HG03432 (cell line): Measurements from ENCODE around the gene TPK1.

Experiments used
- ATAC-seq: cut with Tn5 transposase; IDR thresholded peaks from one replicate; pipeline ENCODE4 v1.9.1; 2021; ENCODE audit warnings: mild to moderate bottlenecking, moderate library complexity; ENCODE audit not compliant: unreplicated experiment

Gene TPK1

DNA sequence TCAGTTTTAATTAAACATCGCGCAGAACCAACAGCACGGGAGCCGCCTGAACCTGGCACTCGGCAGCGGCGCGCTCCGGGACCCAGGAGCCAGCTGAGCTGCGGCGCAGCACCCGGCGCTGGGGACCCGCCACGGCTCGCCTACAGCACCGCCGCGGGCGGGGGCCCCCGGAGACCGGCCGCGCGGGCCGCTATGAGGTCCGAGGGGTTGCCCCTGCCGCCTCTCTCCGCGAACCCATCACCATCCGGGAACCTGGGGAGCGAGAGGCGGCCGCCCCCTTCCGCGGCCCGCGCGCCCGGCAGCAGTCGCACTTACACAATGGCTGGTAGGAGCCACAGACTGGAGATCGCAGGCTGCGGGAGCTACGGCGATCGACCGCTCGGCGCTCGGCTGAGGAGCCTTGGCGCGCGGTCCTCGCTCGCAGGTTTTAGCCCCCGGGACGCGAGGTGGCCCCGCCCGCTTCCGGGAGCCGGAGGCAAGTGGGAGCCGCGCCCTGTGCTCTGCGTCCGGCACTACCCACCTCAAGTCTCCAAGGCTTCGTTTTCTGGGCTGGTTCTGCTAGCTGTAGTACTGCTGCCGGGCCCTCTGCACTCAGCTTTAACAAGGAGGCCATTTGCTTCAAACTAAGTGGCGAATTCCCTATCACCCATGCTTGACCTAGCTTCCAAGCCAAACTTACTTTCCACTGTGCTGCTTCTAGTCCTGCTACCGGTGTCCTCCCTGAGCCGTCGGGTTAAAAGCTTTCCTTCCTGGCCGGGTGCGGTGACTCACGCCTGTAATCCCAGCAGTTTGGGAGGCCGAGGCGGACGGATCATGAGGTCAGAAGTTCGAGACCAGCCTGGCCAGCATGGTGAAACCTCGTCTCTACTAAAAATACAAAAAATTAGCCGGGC, at the start of gene TPK1:
Gene TPK1, minus strand, starts transcription at position 402 of the 893 bp plus-strand sequence. CDS start 451 bp downstream, outside the sequence.
- peak; percentile 89 for ATAC-seq

DNA sequence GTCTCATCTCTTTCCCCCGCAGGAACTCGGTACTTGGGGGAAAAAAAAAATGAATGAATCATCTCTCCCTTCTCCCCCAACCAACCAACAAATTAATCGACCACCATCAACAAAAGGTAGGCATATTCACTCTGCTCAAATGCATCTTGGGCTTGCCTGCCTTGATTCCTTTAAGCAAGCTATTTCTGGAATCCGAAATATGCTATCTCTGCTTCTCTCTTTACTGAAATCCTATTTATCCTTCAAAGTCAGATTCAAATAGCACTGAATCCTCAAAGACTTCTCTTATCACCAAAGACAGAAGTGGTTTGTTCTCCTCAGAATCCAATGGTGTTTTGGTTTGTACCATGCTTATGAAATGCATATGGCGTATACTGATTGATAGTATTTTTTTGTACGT, 49.6 kb upstream of the TPK1 start:
- no peak for ATAC-seq

DNA sequence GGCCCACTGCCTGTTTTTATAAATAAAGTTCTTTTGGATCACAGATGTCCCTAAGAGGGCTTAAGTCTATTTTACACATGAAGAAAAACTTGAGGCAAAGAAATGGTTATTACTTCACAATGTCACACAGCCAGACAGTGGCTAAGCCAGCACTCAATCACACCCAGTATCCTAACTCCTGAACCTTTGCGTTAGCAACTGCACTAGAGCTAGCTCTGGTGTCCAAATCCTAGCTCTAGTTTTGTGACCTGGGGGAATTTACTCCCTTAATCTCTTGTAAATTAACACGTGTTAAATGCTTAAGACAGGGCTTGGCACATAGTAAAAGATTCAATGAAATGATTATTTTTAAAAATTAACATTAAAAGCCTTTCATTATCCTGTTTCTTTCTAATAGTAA, 49.0 kb upstream of the TPK1 start:
- no peak for ATAC-seq

DNA sequence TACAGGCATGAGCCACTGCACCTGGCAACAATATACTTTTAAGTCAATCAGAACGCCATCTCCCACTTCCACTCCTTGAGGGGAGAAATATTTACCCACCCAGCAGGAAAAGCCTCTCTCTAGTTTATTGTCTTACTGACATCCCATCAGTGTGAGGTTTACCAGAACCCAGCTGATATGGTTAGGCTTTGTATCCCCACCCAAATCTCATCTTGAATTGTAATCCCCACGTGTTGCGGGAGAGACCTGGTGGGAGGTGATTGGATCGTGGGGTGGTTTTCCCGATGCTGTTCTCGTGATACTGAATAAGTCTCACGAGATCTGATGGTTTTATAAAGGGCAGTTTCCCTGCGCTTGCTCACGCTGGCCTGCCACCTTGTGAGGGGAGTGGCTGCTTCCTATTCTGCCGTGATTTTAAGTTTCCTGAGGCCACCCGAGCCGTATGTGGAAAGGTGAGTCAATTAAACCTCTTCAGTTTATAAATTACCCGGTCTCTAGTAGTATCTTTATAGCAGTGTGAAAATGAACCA, 37.5 kb upstream of the TPK1 start:
- ATAC-seq = no peak

DNA sequence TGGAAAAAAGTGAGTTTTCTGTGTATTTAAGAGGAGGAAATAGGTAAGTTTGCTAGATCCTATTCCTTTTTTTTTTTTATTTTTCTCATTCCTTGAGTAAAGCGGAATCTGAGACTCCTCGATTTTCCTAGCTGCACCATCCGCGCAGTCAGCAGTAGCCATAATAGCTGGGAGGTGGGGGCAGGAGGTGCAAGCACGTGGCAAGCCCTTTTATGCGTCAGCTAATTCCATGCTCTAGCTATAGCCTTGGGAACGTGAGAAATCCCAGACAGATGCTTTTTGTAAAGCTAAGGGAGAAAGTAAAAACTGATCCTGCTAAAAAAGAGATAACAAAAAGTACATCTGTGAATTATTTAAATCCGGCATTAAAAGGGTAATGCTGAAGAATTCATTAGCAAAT, 33.2 kb upstream of the TPK1 start:
- no peak for ATAC-seq

DNA sequence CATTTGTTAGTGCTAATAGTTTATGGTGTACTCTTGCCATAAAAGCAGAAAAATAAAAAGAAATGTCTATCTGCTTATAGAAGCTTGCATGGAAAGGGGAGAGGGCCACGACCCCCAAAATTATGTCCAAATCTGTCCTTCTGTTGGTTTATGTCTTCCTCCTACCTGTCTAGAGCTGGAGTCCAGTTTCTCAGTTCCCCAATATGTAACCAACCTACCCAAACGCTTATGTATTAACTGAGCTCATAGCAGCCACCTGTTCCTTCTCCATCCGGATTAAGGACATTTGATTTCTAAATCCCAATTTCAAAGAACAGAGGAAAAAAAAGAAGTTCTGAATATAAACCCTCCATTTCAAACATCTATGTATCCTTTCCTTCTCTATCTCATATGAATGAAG, 30.3 kb upstream of the TPK1 start:
- ATAC-seq = no peak

DNA sequence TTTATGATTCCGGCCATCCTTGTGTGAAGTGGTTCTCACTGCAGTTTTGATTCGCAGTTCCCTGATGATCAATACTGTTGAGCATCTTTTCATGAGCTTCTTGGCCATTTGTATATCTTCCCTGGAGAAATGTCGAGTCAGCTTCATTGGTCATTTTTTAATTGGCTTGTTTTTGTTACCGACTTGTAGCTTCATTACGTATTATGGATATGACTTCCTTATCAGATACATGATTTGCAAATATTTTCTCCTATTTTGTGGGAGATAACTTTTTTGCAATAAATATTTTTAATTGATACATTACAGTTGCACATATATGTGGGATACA, 27.4 kb upstream of the TPK1 start:
- ATAC-seq = no peak

DNA sequence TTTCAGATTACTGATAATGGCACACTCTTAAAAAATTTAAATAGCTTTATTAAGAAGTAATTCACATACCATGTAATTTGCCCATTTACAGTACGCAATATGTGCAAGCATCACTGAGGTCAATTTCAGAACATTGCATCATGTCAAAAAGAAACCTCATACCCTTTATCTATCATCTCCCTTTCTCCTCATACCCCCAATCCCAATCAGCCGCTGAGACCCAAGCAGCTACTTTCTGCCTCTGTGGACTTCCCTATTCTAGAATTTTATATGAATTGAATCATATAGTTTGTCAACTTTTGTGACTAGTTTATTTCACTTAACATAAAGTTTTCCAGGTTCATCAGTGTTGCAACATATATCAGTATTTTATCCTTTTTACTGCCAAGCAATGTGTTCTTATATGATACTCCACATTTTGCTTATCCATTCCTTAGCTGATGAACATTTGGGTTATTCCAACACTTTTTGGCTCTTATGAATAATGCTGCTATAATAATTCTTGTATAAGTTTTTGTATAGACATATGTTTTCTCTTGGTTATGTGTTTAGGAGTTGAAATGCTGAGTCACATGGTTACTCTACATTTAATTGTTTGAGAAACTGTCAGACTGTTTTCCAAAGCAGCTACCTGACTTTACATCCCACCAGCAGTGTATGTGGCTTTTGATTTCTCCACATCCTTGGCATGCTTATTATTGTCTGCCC, 26.9 kb upstream of the TPK1 start:
- ATAC-seq = no peak

DNA sequence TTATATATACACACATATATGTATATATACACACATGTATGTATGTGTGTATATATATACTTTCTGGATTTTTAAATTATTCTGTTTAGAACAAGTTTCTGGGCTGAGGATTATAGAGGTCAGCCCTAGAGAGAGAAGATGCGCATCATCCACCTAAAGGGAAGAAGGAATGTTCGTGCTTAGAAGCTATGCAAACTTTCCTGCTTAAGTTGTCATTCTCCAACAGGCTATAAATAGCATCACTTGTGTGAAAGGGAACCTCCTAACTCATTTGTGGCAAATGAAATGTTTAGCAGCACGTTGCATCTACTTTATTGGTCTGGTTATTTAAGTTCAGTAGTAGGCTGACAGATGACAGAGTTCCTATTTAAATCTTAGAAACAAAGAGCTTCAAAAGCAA, 23.9 kb upstream of the TPK1 start:
- no peak for ATAC-seq

DNA sequence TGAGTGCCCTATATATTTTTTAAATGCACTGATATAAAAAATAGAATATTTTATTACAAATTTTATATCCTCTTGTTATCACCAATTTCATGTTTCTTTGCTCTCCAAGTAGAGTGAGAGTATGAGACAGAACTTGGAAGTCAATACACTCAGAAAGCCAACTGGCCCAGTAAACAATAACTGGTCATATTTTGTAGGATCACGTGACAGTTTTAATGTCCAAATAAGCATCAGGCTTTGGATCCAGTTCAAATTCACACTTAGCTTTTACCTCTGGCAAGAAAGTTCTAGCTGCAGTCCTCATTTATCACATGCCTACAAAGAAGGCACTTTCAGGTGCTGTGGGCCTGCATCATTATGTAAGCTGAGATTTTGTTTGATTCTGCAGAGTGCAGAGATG, 21.6 kb upstream of the TPK1 start:
- ATAC-seq = no peak

DNA sequence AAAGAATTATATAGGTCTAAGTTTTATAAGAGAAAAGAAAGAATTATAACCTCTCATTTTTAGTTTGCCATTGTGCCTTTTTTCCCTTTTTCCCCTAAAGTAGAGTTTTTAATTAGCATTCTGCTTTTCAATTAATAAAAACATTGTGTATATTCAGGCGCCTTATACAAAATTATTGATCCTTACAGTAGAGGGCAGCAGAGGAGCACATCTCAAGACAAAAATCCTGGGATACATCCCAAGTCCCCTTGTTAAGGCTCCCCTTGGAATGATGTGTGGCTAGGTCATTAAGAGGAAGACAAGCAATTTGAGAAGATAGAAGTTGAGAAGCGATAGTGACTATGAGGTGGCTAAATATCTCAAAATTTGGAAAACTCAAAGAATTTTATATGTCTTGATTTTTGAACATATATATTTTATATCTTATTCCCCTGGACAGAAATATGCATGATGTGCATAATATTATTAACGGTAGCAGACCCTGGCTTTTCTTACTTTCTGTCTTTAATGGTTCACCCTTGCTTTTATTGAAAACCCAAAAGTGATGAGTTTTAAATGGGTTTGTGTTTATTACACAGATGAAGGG, 19.1 kb upstream of the TPK1 start:
- ATAC-seq = no peak

DNA sequence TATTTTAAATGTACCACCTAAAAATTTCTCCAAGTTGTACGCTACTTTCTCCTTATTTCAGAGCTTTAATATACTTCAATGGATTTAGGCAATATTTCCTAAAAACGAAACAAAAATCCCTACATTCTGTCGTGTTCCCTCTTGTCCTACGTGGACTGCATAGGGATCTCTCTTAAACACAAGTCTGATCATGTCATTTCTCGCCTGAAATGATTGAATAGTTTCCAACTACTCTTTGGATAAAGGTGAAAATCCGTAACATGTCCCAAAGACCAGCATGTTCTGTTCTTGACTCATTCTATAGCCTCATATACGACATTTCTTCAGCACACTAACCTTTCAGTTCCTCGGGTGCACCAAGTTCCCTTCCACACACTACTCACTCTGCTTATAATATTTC, 17.7 kb upstream of the TPK1 start:
- no peak for ATAC-seq

DNA sequence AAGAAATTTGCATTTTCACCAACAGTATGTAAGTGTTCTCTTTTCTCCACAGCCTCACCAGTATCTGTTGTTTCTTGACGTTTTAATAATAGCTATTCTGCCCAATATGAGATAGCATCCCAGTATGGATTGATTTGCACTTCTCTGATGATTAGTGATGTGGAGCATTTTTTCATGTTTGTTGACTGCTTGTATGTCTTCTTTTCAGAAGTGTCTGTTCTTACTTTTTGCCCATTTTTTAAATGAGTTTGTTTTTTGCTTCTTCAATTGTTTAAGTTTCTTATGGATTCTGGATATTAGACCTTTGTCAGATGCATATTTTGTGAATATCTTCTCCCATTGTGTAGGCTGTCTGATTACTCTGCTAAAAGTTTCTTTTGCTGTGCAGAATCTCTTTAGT, 12.2 kb upstream of the TPK1 start:
- no peak for ATAC-seq

DNA sequence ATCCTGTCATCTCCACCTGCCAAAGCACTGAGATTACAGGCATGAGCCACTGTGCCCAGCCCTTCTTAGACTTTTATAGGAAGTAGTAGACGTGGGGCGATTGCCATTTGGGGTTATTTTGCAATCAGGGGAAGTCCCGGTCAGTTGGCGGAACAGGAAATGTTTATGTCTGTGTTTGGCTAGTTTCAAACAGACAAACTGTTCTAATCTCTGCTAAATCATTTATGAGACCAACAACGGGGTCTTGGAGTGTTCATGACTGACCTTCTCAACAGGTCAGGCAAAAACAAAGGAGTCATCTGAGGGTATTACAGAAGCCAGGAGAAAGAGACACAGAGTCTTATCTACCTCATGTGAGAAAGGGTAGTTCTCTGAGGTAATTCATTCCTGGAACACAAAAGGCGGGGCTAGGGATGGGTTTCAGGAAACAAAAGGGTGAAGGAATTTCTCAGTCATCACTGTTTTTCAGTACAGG, 6.6 kb upstream of the TPK1 start:
- peak; percentile 91 for ATAC-seq

DNA sequence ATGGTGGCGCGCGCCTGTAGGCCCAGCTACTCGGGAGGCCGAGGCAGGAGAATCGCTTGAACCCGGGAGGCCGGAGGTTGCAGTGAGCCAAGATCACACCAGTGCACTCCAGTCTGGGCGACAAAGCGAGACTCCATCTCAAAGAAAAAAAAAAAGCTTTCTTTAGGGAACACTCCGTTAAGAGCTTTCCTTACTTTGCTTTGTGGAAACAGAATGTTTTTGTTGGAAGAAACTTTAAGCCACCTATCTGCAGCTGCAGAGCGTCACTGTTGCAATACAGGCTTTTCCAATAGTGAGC, 641 bp upstream of the TPK1 start:
- ATAC-seq = no peak

DNA sequence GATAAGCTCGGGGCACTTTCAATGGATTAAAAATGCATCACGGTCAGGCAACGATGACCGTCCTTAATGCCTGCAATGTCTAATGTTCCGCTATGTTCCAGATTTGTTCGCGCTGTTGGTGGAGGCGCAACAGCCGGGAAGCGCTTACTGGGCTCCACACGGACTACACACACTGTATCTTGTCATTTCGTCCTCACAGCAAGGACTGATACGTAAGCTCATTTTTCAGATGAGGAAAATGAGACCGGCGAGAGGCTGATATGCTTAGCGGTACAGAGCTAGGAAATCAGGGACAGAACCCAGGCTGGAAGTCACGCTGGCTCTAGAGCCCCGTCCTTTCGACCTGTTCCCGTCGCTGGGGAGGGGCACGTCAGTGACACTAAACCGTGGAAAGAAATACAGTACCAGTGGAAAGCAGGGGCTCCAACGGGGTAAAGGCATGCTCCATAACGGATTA, 670 bp downstream of the TPK1 start:
- ATAC-seq = peak; percentile 44

DNA sequence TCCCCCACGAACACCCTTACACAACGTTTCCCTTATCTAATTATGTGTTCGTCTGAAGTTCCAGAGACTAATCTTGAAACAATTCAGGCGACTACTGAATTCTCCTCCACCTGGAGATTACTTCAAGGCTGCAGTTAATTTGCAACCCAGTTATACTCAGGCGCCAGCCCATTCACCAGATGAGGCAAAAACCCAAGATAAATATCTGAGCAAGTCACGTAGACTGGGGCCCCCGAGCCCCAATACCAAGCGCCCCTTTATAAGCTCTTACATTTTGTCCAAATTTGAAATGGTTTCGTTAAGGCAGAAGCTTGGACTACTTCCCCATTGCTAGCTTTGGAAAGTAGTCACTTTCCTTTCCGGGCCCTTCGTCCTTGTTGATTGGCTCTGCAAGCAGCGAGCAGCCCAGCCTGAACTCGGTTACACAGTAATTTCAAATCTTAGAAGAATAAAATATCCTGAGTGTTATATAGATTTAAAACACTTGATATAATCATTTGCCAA, 1.2 kb downstream of the TPK1 start:
- ATAC-seq = peak; percentile 35

DNA sequence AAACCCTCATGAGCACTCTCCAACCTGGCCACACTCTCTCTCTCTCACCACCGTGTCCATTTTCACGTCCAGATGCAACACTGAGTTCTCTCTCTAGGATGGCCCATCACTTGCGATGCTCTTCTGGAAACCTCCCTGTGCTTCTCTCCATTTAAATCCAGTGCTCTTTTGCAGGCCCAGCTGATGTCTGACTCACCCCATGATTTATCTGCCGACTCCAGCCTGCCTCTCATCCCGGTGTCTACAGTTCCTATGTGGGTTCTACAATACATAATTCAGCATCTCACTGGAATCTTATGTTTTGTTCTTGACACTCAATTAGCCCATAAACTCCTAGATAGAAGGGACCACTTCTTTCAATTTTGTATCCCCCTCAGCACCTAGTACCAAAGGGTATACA, 5.0 kb downstream of the TPK1 start:
- no peak for ATAC-seq

DNA sequence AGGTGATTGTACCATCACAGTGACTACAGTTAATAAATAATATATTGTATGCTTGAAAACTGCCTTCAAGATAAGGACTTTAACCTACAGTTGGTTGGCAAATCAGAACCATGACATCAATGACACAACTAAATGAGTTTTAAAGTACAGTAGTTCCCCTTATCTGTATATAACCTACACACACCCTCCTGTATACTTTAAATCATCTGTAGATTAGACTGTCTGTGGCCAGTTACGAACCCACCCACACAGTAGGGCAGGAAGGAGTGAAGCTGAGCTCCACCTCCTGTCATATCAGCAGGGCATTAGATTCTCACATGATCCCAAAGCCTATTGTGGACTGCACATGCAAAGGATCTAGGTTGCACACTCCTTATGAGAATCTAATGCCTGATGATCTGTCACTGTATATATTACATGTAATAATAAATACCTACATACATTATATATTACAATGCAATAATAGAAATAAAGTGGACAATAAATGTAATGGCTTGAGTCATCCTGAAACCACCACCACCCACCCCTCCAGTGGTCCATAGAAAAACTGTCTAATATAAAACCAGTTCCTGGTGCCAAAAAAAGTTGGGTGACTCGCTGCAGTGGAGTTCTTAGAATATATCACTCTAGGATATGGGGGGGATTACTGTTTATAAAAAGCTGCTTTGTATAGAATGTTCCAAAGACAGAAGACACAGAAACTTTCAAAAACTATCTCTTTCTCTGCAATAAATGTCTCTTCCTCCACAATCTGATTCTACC, 5.6 kb downstream of the TPK1 start:
- no peak for ATAC-seq

DNA sequence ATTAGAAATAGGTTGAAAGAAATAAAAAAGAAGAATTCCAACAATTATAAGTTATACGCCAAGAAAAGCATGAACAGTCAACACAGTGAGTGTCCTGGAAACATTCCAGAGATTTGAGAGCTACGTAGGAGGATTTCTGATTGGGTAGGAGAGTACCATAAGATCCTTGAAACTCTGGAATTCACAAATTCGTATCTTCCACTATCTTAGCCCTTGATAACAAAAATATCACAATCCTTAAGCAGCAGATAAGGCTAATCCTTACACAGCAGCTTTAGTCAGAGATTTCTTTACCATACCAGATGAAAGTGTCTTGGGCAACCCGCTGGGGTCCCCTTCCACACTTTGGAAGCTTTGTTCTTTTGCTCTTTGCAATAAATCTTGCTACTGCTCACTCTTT, 8.2 kb downstream of the TPK1 start:
- no peak for ATAC-seq

DNA sequence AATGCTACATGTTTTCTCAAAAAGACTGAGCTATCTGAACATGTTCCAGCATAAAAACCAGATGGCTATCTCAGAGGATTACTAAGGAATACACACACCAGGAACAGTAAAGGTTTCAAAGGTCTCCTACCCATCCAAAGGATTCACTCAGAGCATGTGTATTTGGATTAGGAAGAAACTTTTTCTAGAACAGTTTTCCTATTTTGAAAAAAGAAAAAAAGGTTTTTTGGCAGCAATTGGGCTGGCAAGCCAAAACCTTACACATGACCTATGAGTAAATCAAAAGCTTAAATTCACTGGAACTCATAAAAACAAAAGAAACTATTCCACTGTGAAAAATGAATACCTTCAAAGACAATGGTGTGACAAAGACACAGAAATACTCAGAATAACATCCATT, 9.6 kb downstream of the TPK1 start:
- no peak for ATAC-seq
